NCI-H345 treated with DMSO at 0.1 percent for 48 hours (cell line): ENCODE data around the gene RSF1.

Experiments
- DNase-seq: peaks from one replicate; lab custom pipeline; 2025; ENCODE audit not compliant: unreplicated experiment; lab: John Stamatoyannopoulos, UW

Gene RSF1

GRCh38 chr11:77814848-77815247, 5.7 kb downstream of the RSF1 start:
- no peak for DNase-seq

- DNase-seq = no peak
Observed at GRCh38 chr11:77813256-77813655, 7.3 kb downstream of the RSF1 start.

DNA sequence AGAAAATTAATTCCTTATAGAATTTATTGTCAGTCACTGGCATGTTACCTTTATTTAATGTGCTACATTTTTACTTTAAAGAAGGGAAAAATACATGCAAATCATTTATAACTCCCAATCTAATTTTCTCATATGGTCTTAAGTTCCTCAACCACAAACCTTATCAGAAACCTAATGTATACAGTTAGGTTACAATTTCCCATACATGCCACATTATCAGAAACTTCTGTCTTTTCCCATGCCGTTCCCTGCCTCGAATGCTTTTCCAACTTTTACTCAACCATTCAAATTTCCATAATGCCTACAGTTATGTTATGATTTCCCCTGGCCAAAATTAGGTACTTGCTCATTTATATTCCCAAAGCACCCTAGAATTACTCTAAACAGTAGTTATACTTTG, 13.5 kb downstream of the RSF1 start:
- no peak for DNase-seq

DNA sequence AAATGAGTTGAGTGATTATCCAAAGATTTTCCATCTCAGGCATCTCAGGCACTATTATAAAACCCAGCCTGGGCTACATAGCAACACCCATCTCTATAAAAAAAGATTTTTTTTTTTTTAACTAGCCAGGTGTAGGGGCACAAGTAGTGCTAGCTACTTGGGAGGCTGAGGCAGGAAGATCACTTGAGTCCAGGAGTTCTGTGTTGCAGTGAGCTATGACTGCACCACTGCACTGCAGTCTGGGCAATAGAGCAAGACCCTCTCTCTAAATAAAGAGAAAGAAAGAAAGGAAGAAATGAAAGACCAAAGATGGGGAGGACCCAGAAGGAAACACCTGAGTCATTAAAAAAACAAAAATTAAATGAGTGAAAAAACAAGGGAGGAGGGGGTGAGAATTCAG, 14.1 kb downstream of the RSF1 start:
- no peak for DNase-seq

DNA sequence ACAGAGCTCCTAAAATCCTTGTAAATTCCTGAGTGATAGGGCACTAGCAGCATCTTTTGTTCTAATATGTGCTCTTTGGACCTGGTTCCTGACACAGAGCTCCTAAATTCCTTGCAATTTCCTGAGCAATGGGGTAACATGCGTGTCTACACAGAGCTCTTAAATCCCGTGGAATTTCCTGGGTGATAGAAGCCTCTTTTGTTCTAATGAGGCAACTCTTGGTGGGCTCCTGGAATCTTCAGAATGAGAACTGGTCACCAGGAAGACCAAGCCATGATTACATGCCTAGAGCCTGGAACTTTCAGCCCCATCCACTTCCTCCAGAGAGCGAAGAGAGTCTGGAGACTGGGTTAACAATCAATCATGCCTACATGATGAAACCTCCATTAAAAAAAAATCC, 19.0 kb downstream of the RSF1 start:
- no peak for DNase-seq

DNA sequence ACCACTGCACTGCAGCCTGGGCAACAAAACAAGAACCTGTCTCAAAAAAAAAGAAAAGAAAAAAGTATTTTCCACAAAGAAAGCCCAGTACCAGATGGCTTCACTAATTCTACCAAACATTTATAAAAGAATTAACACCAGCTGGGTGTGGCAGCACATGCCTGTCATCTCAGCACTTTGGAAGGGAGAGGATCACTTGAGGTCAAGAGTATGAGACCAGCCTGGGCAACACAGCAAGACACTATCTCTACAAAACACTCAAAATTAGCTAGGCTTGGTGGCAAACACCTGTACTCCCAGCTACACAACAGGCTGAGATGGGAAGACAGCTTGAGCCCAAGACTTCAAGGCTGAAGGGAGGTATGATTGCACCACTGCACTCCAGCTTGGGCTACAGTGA, 20.1 kb downstream of the RSF1 start:
- no peak for DNase-seq

- DNase-seq = no peak
Observed at GRCh38 chr11:77799338-77799737, 21.2 kb downstream of the RSF1 start.

DNA sequence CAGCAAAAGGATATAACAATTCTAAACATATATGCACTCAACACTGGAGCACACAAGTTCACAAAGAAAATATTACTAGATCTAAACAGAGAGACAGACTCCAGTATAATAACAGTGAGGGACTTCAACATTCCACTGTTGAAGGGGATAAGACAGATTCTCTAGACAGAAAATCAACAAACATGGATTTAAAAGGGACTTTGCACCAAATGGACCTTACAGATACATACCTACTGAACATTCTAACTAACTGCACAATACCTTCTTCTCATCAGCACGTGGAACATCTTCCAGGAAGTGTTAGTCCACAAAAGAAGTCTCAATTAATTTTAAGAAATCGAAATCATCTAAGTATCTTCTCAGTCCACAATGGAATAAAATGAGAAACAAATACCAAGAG, 26.6 kb downstream of the RSF1 start:
- DNase-seq = no peak

- DNase-seq = no peak
Observed at GRCh38 chr11:77791301-77791700, 29.2 kb downstream of the RSF1 start.

GRCh38 chr11:77789731-77790476, 30.6 kb downstream of the RSF1 start:
- no peak for DNase-seq

DNA sequence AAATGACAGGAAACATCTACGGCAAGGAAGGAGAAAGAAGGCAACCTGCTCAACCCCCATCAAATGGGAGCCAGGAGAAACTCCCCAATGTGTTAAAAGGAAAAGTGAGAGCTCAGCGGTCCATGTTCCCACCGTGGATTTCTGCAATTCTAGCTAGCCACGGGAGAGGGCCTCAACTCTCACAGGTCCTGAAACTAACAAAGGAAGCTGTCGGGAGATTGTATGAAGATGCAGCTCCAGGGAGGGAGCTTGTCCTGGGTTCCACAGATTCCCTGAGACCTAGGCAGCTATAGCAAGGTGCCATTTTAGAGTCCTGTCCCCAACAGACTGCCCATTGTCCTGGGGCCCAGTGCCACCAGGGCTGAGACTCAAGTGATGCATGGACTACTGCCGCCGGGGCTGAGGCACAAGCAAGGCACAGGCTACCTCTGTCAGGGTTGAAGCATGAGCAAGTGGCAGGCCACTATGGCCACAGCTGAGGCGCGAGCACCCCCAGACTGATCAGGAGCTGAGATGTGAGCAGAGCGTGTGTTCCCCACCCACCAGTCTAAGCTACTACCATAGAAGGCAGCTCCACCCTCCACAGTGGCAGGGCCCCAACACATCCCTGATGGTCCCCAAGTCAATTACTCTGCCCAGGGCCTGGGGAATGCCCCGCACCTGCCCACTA, 31.3 kb downstream of the RSF1 start:
- no peak for DNase-seq

DNA sequence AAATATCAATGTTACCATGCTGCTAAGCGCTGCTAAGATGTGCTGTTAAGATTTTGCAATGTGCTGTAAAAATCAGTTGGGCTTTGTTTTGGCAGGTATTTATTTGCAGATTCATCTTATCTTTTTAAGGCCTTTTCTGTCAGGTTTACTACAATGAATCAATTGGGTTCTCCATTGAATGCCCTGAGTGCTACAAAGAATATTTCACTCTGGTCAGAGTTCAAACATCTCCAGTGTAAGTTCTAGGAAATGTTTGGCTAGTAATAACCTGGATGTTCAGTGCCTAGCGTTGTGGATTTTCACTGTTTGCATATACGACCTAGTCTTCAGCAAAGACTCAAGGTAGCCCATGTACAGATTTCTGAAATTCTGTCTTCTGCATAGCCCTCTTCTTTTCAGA, 36.0 kb downstream of the RSF1 start:
- no peak for DNase-seq

DNA sequence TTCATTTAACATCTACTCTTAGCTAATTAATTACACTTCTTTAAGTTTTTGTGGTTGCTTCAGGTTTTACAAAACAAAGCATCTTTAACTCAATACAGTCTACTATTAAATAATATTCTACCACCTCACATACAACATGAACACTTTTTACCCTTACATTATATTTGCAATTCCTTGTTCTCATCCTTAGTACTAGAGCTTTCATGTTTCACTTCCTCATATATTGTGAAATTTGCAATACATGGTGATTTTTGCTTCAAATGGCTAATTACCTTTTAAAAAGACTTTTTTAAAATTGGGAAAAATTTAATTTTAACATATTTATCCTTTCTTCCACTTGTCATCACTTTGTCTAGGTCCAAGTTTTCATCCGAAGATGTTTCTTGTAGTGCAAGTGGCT, 37.5 kb downstream of the RSF1 start:
- DNase-seq = no peak

DNA sequence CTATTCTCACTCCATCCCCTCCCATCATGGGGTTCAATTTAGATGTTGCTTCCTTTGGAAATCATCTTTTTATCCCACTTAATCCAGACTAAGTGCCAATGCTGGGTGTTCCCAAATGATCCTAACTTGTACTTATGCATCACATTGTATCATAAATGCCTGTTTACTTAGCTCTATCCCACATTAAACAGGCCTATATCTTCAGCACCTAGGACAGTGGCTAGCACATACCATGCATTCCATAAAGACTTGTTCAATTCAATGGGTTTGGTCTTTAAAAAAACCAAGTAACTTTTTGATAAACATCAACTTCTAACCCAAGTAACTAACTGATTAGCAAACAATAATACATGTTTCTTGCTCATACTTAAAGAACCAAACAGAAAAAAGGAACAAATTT, 40.6 kb downstream of the RSF1 start:
- DNase-seq = no peak

GRCh38 chr11:77778549-77778948, 42.0 kb downstream of the RSF1 start:
- no peak for DNase-seq

- DNase-seq = no peak
Observed at GRCh38 chr11:77778118-77778517, 42.4 kb downstream of the RSF1 start.

GRCh38 chr11:77776455-77776854, 44.1 kb downstream of the RSF1 start:
- DNase-seq = peak; percentile 3

DNA sequence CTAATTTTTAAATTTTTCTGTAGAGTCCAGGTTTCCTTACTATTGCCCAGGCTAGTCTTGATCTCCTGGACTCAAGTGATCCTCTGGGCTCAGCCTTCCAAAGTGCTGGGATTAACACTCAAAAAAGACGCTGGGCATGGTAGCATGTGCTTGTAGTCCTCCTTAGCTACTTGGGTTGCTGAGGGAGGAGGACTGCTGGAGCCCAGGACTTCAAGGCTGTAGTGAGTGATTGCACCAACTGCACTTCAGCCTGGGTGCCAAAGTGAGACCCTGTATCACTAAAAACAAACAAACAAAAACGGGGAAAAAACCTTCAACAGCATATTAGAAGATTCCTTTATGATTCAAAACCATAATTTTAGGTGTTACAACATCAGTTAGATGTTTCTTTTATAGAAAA, 44.6 kb downstream of the RSF1 start:
- DNase-seq = no peak

DNA sequence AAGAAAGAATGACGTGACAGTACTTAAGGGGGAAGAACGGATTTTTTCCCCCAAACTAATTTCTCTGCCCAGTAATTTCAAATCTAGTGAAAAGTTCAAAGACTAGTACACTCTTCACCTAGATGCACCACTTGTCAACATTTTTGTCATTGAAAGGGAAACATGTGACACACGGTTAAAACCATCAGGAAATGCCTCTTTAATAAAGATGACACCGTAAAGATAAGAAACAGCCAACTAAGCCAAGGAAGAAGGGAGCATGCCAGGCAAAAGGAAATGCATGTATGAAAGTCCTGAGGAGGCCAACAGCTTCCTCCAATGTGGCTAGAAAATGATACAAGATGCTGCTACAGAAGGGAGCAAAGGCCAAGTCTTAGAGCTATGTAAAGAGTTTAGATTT, 49.4 kb downstream of the RSF1 start:
- DNase-seq = no peak

DNA sequence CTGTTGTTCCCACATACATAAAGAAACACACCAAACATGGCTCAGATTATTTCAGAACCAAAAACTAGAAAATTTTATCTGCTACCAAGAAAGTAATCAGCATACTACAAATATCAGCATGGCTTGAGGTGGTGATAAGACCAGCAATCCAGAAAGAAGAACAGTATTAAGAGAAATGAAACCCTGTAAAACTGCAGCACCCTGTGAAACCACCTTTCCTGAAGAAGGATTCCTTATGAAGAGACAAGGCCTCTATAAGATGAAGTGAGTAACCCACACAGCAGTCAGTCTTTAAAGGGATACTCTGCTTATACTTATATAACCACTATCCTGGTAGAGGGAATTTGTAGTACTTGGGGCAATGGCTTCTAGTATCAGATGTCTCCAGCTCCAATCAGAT, 49.9 kb downstream of the RSF1 start:
- no peak for DNase-seq

DNA sequence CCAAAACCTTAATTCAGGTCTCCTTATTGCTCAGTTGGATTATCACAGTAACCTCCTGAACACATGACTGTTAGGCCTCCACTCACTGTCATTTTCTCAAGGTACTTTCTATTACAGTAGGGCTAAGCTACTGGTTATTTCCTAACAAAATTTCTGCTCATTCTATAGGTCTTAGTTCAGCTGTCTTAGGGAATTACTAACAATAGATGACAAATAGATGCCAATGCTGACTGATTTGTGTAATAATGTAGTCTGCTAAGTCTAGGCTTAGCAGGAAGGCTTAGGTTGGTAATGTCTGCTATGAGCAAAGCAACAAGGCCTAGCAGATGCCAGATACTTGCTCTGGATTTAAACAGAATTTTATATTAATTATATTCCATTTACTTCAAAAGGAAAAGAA, 58.1 kb downstream of the RSF1 start:
- DNase-seq = no peak

- DNase-seq = no peak
Observed at GRCh38 chr11:77761491-77761890, 59.0 kb downstream of the RSF1 start.

GRCh38 chr11:77758331-77758730, 62.2 kb downstream of the RSF1 start:
- DNase-seq = no peak
